Sciatic nerve (tissue), 2 donors: ENCODE data around the gene LRP1B. TPM values are rescaled to one million over a fixed set of nuclear protein-coding genes. Genes with fewer than 3 reads are reported as not detected.
"Not testable (repeated sequence)": the region's sequence is repeated elsewhere in the genome, so short reads cannot be mapped to it uniquely, and the experiment has no call there.

Experiments
- ATAC-seq: fragments of 200-7000 bp; cut with Tn5 transposase; one replicate; pipeline ENCODE4 v1.9.1; 2020; ENCODE audit warnings: mild to moderate bottlenecking, moderate library complexity
- DNase-seq: peaks from one replicate; pipeline ENCODE4 v3.0.0-alpha.2; 2020; ENCODE audit warnings: low spot score
- intact Hi-C: fragments of 100-400 bp; cut with DNase I; formaldehyde crosslinking; loops from one replicate; pipeline ENCODE4 v1.14.2; 2022
- total RNA-seq: library from RNA; stranded (reverse); fragmentation: NEBNext Ultra II Directional; extraction: Animal tissue kit (Norgen Biotek cat#: 25700); gene quantifications from one replicate; pipeline ENCODE4 v1.2.1, GENCODE V29; 2021
- donor health status: DM: no; HTN: no; CAD: no.
- donor health status: DM: no; HTN: no; CAD: no.

Gene LRP1B
- total RNA-seq, 1 donor from 2014 or later = 0.62 TPM

DNA sequence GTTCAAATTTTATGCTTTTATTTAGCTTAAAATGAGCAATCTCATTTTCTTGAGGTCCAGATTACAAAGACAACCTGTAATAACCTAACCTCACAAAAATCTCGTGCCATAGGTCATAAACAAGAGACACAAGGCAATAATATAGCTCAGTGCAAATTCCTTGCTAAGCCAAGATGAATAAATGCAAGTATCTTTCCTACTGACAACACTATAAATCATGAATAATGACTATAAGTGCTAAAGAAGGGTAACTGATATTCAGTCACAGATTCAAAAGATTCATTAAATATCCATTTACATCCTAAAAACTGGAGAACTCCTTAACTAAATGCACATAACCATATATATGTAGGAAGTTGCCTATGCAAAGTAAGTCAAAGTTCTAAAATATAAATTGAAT is 1641.6 kb downstream of the LRP1B start:
- ATAC-seq (no peak), DNase-seq (no peak)
- intact Hi-C loops = no loop called here

DNA sequence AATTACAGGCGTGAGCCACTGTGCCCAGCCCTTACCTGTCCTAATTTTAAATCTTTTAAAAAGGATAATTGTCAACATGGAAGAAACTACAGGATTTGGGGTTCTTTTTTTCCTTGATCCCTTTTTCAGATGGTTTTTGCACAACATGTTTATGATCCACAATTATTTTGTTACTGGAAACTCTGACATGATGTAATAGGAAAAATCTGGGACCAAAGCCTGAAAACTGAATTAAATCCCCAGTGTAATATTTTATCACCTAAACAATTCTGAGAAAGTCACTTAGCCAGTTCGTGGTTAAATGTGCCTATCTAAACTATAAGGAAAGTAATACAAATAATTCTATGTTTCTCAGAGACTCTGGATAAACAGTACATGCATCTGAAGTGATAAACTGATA is 1649.7 kb downstream of the LRP1B start:
- intact Hi-C loops = no loop called here
- DNase-seq (no peak), ATAC-seq (no peak)

DNA sequence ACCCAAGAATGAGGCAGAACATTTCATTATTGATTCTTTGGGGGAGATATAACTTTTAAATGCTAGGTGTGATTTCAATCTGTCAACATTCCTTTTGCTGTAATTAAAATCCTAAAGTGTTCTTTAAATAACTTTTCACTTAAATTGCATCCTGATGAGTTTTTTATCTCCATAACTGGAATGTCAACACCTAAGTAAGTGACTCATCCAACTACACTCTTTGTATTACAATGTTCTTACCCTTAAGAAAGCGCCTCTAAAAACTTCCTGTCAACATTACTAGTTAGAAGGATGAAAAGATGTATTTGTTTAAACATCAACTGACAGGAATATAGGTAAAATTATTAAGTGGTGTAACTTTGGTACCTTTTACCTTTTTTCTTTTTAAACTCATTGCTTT is 1657.0 kb downstream of the LRP1B start:
- no peak for ATAC-seq
- intact Hi-C loops = no loop called here
- DNase-seq = no peak

DNA sequence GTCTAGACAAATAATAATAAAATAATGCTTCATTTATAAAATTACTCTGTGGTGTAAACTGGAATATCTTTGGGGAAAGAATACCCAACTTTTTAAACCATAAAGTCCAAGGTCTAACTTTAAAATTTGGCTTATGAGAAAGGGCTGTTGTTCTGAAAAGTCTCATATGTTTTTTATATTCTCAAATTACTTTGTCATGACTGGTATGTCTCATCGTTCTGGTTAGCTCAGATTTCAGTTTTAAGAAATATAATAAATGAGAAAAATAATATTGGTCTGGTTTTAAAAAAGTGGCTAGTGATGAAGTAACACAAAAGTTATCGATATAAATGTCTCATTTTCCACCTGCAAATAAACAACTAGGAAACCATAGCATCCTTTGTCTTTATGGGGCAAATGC is 1658.1 kb downstream of the LRP1B start:
- ATAC-seq (no peak), DNase-seq (no peak)
- intact Hi-C loops = no loop called here

DNA sequence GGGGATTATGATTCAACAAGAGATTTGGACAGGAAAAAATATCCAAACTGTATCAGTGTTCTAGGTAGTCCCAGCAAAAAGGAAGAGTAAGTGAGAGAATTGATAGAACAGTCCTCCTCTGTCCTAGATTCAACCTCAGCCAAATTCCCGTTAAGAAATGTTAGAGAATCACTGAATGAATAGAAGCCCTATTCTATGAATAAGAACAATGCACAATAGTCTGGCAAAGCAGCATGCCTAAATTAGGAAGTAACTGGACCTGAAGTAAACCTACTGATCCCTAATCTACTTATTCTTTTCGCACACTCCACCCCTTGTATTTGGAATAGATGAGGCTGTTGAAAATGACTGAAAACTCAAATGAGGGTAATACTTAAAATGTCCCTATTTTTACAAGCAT is 1665.5 kb downstream of the LRP1B start:
- ATAC-seq = no peak
- no peak for DNase-seq
- intact Hi-C loops = no loop called here

DNA sequence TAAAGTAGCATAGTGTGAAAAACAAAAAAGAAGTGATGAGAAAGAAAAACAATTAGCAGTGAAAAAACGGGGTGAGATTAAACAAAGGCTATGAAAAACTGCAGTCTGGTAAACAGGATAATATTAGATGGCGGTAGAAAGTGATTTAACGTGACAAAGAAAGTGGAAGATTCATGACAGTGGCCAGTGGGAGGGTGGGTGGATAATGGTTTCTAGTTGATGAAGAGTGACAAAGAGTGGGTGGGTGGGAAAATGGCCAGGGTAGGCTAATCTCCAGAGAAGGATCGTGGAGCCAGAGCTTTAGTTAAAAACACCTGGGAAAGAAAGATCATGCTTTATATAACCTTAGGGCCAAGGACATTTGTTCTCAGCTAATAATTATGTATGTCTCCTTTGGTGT is 1667.8 kb downstream of the LRP1B start:
- DNase-seq (no peak), ATAC-seq (no peak)
- intact Hi-C loops = no loop called here

DNA sequence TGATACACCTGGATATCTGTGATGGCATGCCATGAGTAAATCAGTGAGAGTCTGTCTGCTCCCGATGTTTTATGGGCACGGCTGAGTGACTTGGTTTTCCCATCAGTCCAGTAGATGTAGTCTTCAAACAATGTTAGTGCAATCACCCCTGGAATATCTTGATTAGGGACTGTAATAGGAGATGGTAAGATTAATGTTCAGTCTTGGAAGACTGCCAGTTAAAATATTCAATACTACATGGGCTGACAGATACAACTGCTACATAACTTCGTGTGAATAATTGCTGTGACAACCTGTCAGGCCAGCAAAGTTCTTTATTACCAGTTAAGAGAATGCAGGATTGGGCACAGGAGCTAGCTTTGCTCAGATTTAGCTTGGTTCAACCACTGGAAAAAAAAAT is 1673.3 kb downstream of the LRP1B start:
- DNase-seq = no peak
- intact Hi-C loops = no loop called here
- no peak for ATAC-seq

DNA sequence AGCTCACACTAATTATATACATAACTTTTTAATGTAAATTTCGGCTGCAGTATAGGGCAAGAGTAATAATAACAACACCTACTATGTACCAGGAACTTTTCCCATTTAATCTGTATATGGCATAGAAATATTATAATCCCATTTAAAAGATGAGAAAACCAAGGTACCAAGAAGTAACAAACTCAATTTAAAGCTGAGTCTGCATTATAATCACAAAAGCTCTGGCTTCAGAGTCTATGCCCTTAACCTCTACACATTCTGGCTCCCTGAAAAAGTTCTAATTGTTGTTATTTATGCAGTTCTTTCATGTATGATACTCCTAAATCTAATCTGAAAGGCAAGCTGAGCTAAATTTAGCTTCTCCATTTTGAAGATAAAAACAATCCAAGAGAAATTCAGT is 1675.5 kb downstream of the LRP1B start:
- ATAC-seq (no peak), DNase-seq (no peak)
- intact Hi-C loops = no loop called here

DNA sequence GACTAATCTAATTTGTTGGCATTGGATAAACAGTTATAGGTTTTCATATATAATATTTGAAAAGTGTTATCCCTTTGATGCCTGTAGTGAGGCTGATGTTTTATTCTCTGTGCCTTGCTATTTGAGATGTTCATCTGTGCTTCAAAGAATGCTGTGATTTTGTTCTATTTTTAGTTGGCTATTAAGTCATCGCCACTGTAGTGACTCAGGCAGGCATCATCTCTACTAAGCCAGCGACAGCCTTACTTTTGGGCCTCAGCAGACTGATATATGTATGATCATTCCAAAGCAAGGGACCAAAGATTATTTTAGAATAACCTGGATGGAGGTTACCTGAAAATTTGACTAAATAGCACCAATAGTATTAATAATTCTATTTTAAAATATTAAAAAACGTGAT is 1676.1 kb downstream of the LRP1B start:
- no peak for ATAC-seq
- DNase-seq = no peak
- intact Hi-C loops = no loop called here

DNA sequence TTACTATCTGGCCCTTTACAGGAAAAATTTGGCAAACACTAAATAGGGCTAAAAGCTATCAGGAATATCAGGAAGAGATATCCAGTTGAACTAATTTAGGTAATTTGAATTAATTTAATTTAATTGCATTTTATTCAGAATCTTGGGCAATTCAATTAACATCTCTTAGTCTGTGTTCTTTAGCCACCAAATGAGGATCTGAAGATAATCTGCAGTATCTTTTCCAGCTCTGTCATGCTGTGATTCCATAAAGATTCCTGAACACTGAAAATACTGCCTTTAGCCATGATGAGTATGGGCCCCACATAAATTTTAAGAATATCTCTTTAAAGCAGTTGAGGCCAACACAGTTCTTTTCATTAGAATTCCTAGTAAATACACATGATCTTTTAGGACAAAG is 1679.5 kb downstream of the LRP1B start:
- intact Hi-C loops = no loop called here
- no peak for ATAC-seq
- DNase-seq = no peak

DNA sequence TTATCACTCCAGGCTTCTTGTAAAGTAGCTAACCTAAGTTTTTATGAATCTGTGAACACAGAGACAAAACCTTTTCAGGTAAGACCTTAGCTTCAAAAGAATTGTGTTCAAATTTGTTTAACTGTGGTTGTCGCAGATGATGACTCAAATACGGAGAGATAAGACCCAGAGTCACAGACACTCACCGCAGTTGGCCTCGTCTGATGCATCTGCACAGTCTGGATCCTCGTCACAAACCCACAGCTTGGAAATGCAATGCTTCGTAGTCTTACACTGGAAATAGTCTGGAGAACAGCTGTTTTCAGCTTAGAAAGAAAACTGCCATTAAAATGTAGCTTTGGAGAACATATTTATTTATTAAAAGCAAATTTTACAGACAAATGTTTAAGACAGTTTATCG is 1688.5 kb downstream of the LRP1B start:
- DNase-seq = no peak
- ATAC-seq = no peak
- intact Hi-C loops = no loop called here

DNA sequence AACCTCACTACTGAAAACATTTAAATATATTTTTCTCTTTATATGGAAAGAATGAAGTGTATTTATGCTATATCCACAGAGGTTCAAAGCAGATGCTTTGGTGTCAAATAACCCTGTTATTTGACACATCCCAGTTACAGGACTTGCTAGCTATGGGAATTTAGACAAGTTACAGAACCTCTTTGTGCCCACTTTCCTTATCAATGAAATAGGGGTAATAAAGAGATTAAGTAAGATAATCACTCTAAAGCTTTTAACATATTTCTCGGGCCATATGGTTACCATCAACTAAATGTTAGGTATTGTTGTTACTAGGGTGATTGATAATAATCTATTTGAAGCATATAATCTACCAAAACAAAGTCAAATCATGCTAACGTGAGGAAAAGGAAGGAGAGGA is 1690.0 kb downstream of the LRP1B start:
- DNase-seq (no peak), ATAC-seq (no peak)
- intact Hi-C loops = no loop called here

DNA sequence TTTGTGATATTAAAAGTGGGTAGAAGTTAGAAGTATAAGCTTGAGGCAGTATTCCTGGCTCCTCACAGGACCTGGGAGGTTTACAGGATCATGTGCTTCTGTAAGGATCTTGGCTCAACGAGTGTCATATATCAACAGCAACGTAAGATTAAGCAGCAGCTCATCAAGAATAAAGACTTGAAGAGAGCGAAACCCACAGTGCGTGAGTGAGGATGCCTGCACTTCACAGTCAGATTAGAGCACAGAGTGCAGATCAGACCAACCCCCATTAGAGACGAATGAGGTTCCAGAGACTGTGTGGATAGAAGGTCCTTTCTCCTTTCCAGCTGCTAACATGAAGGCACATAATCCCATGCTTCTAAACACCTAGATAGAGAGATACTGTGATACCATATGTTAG is 1693.9 kb downstream of the LRP1B start:
- intact Hi-C loops = no loop called here
- DNase-seq (no peak), ATAC-seq (no peak)

DNA sequence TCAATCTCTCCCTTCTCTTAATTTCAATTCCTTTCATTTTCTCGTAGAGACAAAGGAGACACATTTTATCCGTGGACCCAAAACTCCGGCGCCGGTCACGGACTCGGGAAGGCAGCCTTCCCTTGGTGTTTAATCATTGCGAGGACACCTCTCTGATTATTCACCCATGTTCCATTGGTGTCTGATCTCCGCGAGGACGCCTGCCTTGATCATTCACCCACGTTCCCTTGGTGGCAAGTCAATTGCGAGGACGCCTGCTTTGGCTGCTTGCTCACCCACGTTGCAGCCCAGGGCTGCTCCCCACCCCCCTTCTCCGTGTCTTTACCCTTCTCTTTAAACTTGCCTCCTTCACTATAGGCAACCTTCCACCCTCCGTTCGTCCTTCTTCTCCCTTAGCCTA is 1703.8 kb downstream of the LRP1B start:
- DNase-seq, intact Hi-C loops, ATAC-seq: not testable (repeated sequence)

DNA sequence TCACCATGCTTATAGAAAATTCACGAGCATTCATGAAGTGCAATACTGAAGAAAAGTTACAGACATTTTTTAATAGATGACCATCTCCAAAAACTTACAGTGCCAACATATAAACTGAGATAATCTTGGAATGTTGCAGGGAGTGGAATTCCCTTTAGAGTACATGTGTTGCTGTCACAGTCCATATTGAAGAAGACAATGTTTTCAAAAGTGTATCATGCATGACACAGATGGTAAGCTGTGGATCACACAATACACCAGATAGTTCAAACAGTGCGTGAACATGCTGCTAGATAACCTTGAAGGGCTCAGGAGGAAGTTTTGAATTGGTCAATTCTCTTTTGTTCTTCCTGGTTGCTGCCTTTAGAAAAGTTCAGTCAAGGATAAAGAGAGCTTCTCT is 1706.3 kb downstream of the LRP1B start:
- intact Hi-C loops = no loop called here
- ATAC-seq = no peak

DNA sequence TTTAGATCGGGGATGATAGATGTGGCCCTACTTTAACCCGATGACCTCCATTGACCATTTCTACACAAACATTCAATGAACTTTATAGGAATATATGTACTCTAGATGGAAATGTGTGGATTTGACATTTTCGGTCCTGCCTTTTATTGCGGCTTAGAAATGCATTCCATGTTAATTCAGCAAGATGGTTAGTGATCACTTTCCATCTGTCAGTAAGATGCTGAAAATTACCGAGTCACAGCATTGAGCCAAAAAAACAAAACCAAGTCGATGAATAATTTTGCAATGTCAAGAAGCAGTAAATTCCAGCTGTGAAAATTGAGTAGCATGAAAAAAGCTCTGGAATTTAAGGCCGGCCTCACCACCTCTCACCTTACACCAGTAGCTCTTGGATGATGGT is 1708.1 kb downstream of the LRP1B start:
- intact Hi-C loops = no loop called here
- ATAC-seq = no peak
- no peak for DNase-seq

More for the DNA sequence above, 1706.3 kb downstream of the LRP1B start:
- no peak for DNase-seq

DNA sequence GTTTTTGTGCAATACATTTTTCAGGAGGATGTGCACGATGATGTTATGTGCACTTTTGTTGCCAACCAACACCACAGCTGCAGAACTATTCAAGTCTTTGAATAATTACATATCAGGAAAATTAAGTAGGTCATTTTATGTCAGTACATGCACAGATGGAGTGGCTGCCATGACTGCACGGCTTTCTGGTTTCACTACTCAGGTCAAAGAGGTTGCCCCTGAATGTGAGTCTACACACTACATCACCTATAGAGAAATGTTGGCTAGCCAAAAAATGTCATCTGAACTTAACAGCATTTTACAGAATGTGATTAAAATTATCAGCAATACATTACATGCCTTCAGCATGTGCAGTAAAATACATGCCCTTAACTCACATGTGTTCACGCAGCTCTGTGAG is 1713.3 kb downstream of the LRP1B start:
- ATAC-seq (no peak), DNase-seq (no peak)
- intact Hi-C loops = no loop called here

DNA sequence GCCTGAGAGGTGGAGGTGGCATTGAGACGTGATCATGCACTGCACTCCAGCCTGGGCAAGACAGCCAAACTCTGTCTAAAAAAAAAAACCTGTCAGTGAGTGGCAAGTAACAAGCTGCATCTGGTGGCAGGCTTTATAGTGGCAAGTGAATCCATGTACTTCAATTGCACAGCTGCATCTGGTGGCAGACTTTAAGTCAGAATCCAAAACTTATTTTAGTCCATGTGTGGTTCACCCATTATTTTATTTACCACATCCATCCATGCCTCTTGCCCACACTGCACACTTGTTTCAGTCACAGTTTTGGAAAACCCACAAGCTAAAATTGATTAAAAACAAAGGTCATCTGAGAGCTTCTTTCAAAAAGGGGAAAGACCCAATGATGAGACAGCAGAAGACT is 1714.2 kb downstream of the LRP1B start:
- no peak for ATAC-seq
- DNase-seq = no peak
- intact Hi-C loops = no loop called here

DNA sequence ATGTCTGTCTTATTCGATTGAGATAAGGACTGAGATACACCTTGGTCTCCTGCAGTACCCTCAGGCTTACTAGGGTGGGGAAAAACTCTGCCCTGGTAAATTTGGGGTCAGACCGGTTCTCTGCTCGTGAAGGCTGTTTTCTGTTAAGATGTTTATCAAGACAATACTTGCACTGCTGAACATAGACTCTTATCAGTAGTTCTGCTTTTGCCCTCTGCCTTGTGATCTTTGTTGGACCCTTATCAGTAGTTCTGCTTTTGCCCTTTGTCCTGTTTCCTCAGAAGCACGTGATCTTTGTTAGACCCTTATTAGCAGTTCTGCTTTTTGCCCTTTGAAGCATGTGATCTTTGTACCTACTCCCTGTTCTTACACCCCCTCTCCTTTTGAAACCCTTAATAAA is 1715.8 kb downstream of the LRP1B start:
- intact Hi-C loops, ATAC-seq, DNase-seq: not testable (repeated sequence)

DNA sequence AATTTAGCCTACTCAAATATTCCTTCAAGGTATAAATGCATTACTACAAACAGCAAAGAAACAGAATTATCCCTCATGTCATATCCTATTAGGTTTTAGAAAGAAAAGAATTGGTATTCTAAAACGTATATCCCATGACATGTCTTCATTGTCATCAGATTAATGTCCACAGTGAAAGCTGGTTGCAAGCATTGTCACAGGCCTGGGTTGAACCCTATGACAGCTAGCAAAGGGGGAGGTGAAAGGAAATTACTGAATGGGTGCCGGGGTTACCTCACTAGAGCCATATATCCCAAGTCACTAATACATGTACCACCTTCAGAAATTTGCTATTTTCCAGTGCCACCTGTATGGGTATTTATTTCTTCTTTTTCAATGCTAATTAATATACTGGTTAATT is 1720.1 kb downstream of the LRP1B start:
- DNase-seq = no peak
- intact Hi-C loops = no loop called here
- ATAC-seq = no peak

DNA sequence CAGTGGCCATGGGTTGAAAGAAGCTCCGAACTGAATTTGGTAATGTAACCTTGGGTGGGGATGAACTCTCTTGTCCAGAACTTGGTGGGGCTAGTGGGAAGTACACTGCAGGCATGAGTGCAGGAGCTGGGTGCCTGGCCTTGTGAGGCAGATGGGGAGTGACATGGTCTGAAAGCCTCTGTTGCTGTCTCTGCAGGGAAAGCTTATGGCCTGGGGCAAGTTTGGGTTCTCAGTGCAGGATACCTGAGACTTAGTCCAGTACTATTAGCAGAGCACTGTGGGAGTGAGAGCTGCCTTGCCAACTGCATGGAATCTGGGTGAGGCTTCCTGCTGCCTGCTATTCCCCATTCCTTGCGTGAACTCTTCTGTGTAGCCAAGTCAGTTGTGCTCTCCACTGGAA is 1729.8 kb downstream of the LRP1B start:
- intact Hi-C loops = no loop called here

DNA sequence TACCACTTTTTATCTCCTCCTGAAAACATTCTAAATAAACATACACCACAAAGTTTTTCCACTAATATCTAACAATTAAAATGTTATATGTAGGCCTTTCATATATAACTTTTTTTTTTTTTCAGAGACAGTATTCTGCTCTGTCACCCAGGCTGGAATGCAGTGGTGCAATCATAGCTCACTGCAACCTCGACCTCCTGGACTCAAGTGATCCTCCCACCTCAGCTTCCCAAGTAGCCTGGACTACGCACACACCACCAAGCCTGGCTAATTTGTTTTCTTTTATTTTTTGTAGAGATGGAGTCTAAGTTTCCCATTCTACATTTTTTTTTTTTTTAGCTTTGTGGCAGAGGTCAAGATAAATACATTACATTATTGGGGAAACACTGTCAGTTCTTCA is 1738.0 kb downstream of the LRP1B start:
- intact Hi-C loops = no loop called here
- ATAC-seq (no peak), DNase-seq (no peak)

More for the DNA sequence above, 1729.8 kb downstream of the LRP1B start:
- no peak for DNase-seq
- no peak for ATAC-seq
